Keratinocyte (primary cell): ENCODE results near the gene SYT9. TPM values are rescaled to one million over a fixed set of nuclear protein-coding genes. Genes with fewer than 3 reads are reported as not detected.

Experiments
- DNase-seq: peaks from one replicate; pipeline ENCODE4 v3.0.0-alpha.2; 2011; ENCODE audit warnings: low read depth, missing footprints, low spot score
- FAIRE-seq: peaks from 2 replicates; lab custom pipeline; 2011; peaks lifted over from hg19 to GRCh38; lab: Jason Lieb, UNC
- H2AFZ ChIP-seq: 2 replicates; pipeline ENCODE4 v1.6.0; 2012; ENCODE audit warnings: low read length, control low read depth, inconsistent platforms; ENCODE audit not compliant: control insufficient read depth
- H3K27ac ChIP-seq: 2 replicates; pipeline ENCODE4 v1.5.1; 2011; ENCODE audit warnings: low read length; ENCODE audit not compliant: control insufficient read depth, insufficient read depth
- H3K27me3 ChIP-seq: 3 replicates; pipeline ENCODE4 v1.6.0; 2011; ENCODE audit warnings: low read length; ENCODE audit not compliant: control insufficient read depth, insufficient read depth; ENCODE audit errors: extremely low read depth
- H3K36me3 ChIP-seq, 2 experiments: 2 replicates in 1 of 2; 3 replicates in 1 of 2; pipeline ENCODE4 v1.5.1; 2011; ENCODE audit warnings: low read length in 2 of 2, mild to moderate bottlenecking in 1 of 2; ENCODE audit not compliant: control insufficient read depth in 2 of 2, insufficient read depth in 2 of 2; ENCODE audit errors: extremely low read depth in 1 of 2
- H3K4me1 ChIP-seq: 3 replicates; pipeline ENCODE4 v1.5.1; 2011; ENCODE audit warnings: low read length; ENCODE audit not compliant: control insufficient read depth, insufficient read depth; ENCODE audit errors: extremely low read depth
- H3K4me2 ChIP-seq: 3 replicates; pipeline ENCODE4 v1.6.0; 2011; ENCODE audit warnings: low read depth, low read length; ENCODE audit not compliant: control insufficient read depth, insufficient read depth; ENCODE audit errors: extremely low read depth
- H3K4me3 ChIP-seq, 3 experiments: fragments of 200-600 bp in 1 of 3; sonication (generic) in 1 of 3; 2 replicates in 2 of 3; 3 replicates in 1 of 3; pipeline ENCODE4 v1.5.1; 2011 to 2016; ENCODE audit warnings: low read length in 3 of 3, mild to moderate bottlenecking in 3 of 3, control low read depth in 2 of 3, inconsistent platforms in 1 of 3, low read depth in 1 of 3, mixed read lengths in 1 of 3, mixed run types in 1 of 3, moderate library complexity in 1 of 3; ENCODE audit not compliant: control insufficient read depth in 2 of 3, insufficient read depth in 2 of 3; ENCODE audit errors: extremely low read depth in 1 of 3
- H3K79me2 ChIP-seq: 2 replicates; pipeline ENCODE4 v1.6.0; 2012; ENCODE audit warnings: low read length; ENCODE audit not compliant: control insufficient read depth, insufficient read depth
- H3K9ac ChIP-seq: 3 replicates; pipeline ENCODE4 v1.6.0; 2011; ENCODE audit warnings: low read length; ENCODE audit not compliant: control insufficient read depth, insufficient read depth; ENCODE audit errors: extremely low read depth
- H3K9me1 ChIP-seq: 3 replicates; pipeline ENCODE4 v1.6.0; 2011; ENCODE audit warnings: low read length; ENCODE audit not compliant: control insufficient read depth, insufficient read depth; ENCODE audit errors: extremely low read depth
- H3K9me3 ChIP-seq: 2 replicates; pipeline ENCODE4 v1.5.1; 2012; ENCODE audit warnings: low read depth, low read length; ENCODE audit not compliant: control insufficient read depth
- H4K20me1 ChIP-seq: 3 replicates; pipeline ENCODE4 v1.6.0; 2011; ENCODE audit warnings: low read length; ENCODE audit not compliant: control insufficient read depth, insufficient read depth; ENCODE audit errors: extremely low read depth
- CTCF ChIP-seq, 3 experiments: IDR thresholded peaks in 1 of 3; conservative IDR thresholded peaks in 1 of 3; optimal IDR thresholded peaks in 1 of 3; 2 replicates in 2 of 3; 3 replicates in 1 of 3; pipeline versions ENCODE3 to v1.5.1; 2011; ENCODE audit warnings: low read length in 3 of 3, mild to moderate bottlenecking in 3 of 3, moderate library complexity in 2 of 3, control low read depth in 1 of 3, inconsistent platforms in 1 of 3; ENCODE audit not compliant: insufficient read depth in 2 of 3; ENCODE audit errors: extremely low read depth in 1 of 3
- EZH2 ChIP-seq: IDR thresholded peaks from one replicate; pipeline ENCODE4 v1.6.1; 2012; ENCODE audit warnings: inconsistent platforms, mild to moderate bottlenecking, low read length, moderate library complexity
- dilution Hi-C: fragments of 300-500 bp; cut with MboI; formaldehyde crosslinking; loops from one replicate; pipeline ENCODE4 v1.7.0; 2020; ENCODE audit warnings: low sequenced_read_pairs; ENCODE audit not compliant: extremely low pct_ligation_motif_present
- polyA plus RNA-seq, 5 experiments: library from polyadenylated mRNA; depleted of rRNA in 3 of 5; stranded (reverse) in 3 of 5; stranded (forward) in 1 of 5; unstranded in 1 of 5; fragments of >200 nt; gene quantifications; 1 replicate in 1 of 5; 2 replicates in 3 of 5; 3 replicates in 1 of 5; pipeline versions ENCODE4 v1.2.1 to v1.2.3, GENCODE V29; 2011 to 2012; ENCODE audit warnings: missing spikeins in 2 of 5, low read depth in 1 of 5, low replicate concordance in 1 of 5

The SYT9 gene
- polyA plus RNA-seq, 1 donor (not counting 4 experiments of a cell fraction or from before 2014, with no cell fraction given), result not detected

GRCh38 chr11:7451952-7452494, 200.3 kb downstream of the SYT9 start:
- Histone ChIP-seq H3K4me3 (no peak overlapping the region), H2AFZ (no peak overlapping the region), H3K9me1 (no peaks in the 10 kb centered on the region), H3K9me3 (no peaks in the 10 kb centered on the region), H3K27ac (no peak overlapping the region), H3K79me2 (no peaks in the 10 kb centered on the region), H3K9ac (no peak overlapping the region), H4K20me1 (no peaks in the 10 kb centered on the region), H3K4me2 (no peak overlapping the region), H3K4me1 (no peaks in the 10 kb centered on the region), H3K27me3 (no peaks in the 10 kb centered on the region), H3K36me3 (no peaks in the 10 kb centered on the region)
- FAIRE-seq (no peak), DNase-seq (no peak)
- TF ChIP-seq CTCF (optimal IDR thresholded peaks at IDR 0.05 in 1 of 3, IDR thresholded peaks at IDR 0.05 in 1 of 3, conservative IDR thresholded peaks at IDR 0.05 in 1 of 3; ENCODE audit: extremely low read depth in 1 of 3, insufficient read depth in 2 of 3, low read length in 3 of 3) (no peak), EZH2 (no peak)
- dilution Hi-C loops, result no loop called here

GRCh38 chr11:7454854-7455253, 203.2 kb downstream of the SYT9 start:
- no peak for DNase-seq
- H3K9me1 ChIP-seq, result no peaks in the 10 kb centered on the region
- no peaks in the 10 kb centered on the region for H3K79me2 ChIP-seq
- no peak overlapping the region for H3K4me2 ChIP-seq
- H3K9ac ChIP-seq, result no peak overlapping the region
- dilution Hi-C loops, result no loop called here
- H4K20me1 ChIP-seq, result no peaks in the 10 kb centered on the region
- no peak for TF ChIP-seq CTCF (optimal IDR thresholded peaks at IDR 0.05 in 1 of 3, IDR thresholded peaks at IDR 0.05 in 1 of 3, conservative IDR thresholded peaks at IDR 0.05 in 1 of 3; ENCODE audit: extremely low read depth in 1 of 3, insufficient read depth in 2 of 3, low read length in 3 of 3)
- no peaks in the 10 kb centered on the region for H3K36me3 ChIP-seq
- FAIRE-seq, result no peak
- H3K9me3 ChIP-seq, result no peaks in the 10 kb centered on the region
- no peaks in the 10 kb centered on the region for H3K4me1 ChIP-seq
- H3K27ac ChIP-seq, result no peak overlapping the region
- H2AFZ ChIP-seq, result no peak overlapping the region
- no peak overlapping the region for H3K4me3 ChIP-seq
- H3K27me3 ChIP-seq, result no peaks in the 10 kb centered on the region
